T-helper 17 cell (primary cell): ENCODE data around the gene DCDC1. TPM values are rescaled to one million over a fixed set of nuclear protein-coding genes. Genes with fewer than 3 reads are reported as not detected.

ENCODE experiments used
- ATAC-seq: fragments of 150-1000 bp; cut with Tn5 transposase; 2 replicates; pipeline ENCODE4 v1.10.0; 2021; ENCODE audit warnings: mild to moderate bottlenecking, moderate library complexity
- DNase-seq, 3 donors: peaks; one replicate each; pipeline versions ENCODE4 v3.0.0 to v3.0.0-alpha.2; 2020 to 2021
- H3K9me3 ChIP-seq: one replicate; pipeline ENCODE4 v1.7.0; 2013; ENCODE audit warnings: low read length, mild to moderate bottlenecking; ENCODE audit not compliant: control insufficient read depth, poor library complexity, severe bottlenecking
- H3K27ac Mint-ChIP-seq: one replicate; pipeline ENCODE4 v1.8.0; 2022; ENCODE audit warnings: mild to moderate bottlenecking, moderate library complexity, mixed read lengths
- H3K27me3 Mint-ChIP-seq: one replicate; pipeline ENCODE4 v1.8.0; 2022; ENCODE audit warnings: mixed read lengths
- H3K36me3 Mint-ChIP-seq: one replicate; pipeline ENCODE4 v1.8.0; 2022; ENCODE audit warnings: low read depth, mixed read lengths
- H3K4me1 Mint-ChIP-seq: one replicate; pipeline ENCODE4 v1.8.0; 2022; ENCODE audit warnings: mild to moderate bottlenecking, mixed read lengths
- H3K4me3 Mint-ChIP-seq: one replicate; pipeline ENCODE4 v1.8.0; 2022; ENCODE audit warnings: mild to moderate bottlenecking, moderate library complexity, mixed read lengths
- total RNA-seq, 4 donors: library from RNA in 2 of 4; stranded (reverse) in 2 of 4; gene quantifications; one replicate each; pipeline ENCODE4 v1.2.3 and lab custom pipeline; 2022 to 2026

DCDC1 gene
- total RNA-seq, 2 donors from 2014 or later = 0.21 to 0.45 TPM

DNA sequence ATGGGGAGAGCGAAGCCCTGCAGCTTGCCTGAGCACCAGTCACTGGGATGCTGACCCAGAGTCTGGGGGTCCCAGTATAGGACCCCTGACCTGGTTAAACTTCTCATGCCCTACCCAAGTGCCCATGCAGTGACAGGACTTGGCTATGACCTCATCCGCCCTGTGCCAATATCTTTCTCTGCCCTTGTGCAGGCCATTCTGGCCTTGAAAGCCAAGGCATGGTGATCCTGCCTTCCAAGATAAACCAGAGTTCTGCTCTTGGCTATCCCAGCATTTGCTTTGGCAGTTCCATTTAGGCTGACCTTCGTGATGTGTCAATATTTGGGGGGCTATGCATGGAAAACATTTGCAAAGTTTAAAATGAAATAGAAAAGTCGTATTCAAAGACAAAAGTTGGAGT, 542.6 kb downstream of the DCDC1 start:
- Mint-ChIP-seq H3K27me3 (no peaks in the 10 kb centered on the region), H3K4me3 (no peak overlapping the region), H3K4me1 (no peaks in the 10 kb centered on the region), H3K27ac (no peak overlapping the region), H3K36me3 (no peaks in the 10 kb centered on the region)
- ATAC-seq (no peak), DNase-seq (no peak)
- H3K9me3 ChIP-seq = no peaks in the 10 kb centered on the region

DNA sequence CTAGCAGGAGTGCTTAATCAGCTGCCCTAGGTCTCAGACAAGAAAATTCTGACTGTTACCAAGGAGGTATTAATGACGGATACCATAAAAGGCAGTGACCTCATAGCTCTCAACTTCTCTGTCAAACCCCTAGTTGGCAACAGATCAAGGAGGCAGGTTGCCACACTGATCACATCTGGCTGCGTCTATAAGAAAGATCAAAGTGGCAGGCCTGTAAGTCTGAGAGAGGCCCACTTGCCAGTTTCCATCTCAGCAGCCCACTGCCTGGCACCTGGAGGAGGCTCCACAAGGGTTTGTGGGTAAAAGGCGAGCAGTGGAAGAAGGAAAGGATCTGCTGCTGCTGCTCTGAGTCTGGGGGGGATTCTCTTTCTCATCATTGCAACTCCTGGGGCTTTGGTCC, 543.8 kb downstream of the DCDC1 start:
- ATAC-seq (no peak), DNase-seq (no peak)
- no peak overlapping the region for H3K4me3 Mint-ChIP-seq
- H3K27me3 Mint-ChIP-seq = no peaks in the 10 kb centered on the region
- H3K4me1 Mint-ChIP-seq = no peaks in the 10 kb centered on the region
- no peaks in the 10 kb centered on the region for H3K36me3 Mint-ChIP-seq
- H3K9me3 ChIP-seq = no peaks in the 10 kb centered on the region
- H3K27ac Mint-ChIP-seq = no peak overlapping the region

DNA sequence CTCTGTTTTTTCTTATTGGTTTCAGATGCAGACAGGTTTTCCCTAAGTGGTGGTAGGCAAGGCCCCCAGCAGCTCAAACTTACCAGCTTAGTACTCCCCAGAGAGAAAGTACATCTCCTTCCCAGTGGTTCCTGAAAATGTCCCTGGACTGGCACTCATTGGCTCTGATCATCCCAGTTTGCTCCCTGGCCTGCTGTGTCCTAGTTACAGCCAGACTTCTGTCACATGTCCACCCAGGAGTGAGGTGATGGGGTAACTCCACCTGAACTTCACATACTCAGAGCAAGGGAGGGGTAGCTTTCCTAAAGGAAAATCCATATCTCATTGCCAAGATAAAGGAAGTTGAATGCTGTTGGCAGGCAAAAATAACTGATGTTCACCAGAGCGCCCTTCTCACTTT, 546.4 kb downstream of the DCDC1 start:
- DNase-seq (no peak), ATAC-seq (no peak)
- no peaks in the 10 kb centered on the region for H3K36me3 Mint-ChIP-seq
- no peak overlapping the region for H3K4me3 Mint-ChIP-seq
- no peaks in the 10 kb centered on the region for H3K27me3 Mint-ChIP-seq
- no peaks in the 10 kb centered on the region for H3K4me1 Mint-ChIP-seq
- no peak overlapping the region for H3K27ac Mint-ChIP-seq
- no peaks in the 10 kb centered on the region for H3K9me3 ChIP-seq

DNA sequence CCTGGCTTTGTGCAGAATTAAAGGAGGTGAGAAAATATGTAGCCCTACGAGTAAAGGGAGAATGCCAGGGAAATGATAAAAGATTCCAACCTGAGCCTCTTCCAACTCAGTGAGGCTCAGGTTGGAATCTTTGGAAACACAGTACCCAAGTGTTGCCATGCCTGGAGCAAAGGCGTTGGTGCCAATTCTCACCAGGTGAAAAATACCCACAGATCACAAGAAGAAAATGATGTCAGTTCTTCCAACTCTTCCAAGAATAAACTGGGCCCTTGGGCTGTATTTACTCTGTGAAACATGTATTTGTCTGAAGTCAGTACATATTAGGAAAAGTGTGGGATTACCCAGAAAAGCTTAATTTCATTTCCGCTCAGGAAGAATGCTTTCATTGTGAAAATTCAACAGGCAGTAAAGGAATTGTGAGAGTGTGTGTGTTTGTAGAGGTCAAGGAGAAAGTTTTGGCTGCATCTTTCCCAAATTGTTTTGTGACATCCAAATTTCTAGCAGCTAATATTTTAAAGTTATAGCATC, 548.0 kb downstream of the DCDC1 start:
- H3K36me3 Mint-ChIP-seq = no peaks in the 10 kb centered on the region
- H3K27ac Mint-ChIP-seq = no peak overlapping the region
- no peak overlapping the region for H3K4me3 Mint-ChIP-seq
- H3K9me3 ChIP-seq = no peaks in the 10 kb centered on the region
- DNase-seq (no peak), ATAC-seq (no peak)
- H3K27me3 Mint-ChIP-seq = no peaks in the 10 kb centered on the region
- H3K4me1 Mint-ChIP-seq = no peaks in the 10 kb centered on the region

DNA sequence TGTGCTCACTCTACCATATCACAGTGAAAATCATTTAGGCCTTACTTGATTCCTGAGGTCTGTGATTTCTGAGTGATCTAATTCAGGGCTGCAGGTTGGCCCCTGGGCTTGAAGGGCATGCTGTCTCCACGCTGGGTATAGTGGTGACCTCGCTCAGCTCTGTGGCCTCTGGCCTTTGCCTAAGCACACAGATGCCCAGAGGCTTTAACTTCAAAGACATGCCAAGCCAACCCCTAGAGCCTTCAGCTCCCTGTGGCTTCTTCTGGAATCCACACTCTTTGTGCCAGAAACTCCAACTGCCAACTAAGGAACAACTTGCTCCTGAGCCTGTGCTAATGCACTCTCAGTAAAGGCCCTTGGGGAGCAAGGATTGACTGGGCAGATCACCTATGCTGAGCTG, 550.8 kb downstream of the DCDC1 start:
- ATAC-seq (no peak), DNase-seq (no peak)
- Mint-ChIP-seq H3K4me3 (no peak overlapping the region), H3K27me3 (no peaks in the 10 kb centered on the region), H3K36me3 (no peaks in the 10 kb centered on the region), H3K4me1 (no peaks in the 10 kb centered on the region), H3K27ac (no peak overlapping the region)
- H3K9me3 ChIP-seq = no peaks in the 10 kb centered on the region

DNA sequence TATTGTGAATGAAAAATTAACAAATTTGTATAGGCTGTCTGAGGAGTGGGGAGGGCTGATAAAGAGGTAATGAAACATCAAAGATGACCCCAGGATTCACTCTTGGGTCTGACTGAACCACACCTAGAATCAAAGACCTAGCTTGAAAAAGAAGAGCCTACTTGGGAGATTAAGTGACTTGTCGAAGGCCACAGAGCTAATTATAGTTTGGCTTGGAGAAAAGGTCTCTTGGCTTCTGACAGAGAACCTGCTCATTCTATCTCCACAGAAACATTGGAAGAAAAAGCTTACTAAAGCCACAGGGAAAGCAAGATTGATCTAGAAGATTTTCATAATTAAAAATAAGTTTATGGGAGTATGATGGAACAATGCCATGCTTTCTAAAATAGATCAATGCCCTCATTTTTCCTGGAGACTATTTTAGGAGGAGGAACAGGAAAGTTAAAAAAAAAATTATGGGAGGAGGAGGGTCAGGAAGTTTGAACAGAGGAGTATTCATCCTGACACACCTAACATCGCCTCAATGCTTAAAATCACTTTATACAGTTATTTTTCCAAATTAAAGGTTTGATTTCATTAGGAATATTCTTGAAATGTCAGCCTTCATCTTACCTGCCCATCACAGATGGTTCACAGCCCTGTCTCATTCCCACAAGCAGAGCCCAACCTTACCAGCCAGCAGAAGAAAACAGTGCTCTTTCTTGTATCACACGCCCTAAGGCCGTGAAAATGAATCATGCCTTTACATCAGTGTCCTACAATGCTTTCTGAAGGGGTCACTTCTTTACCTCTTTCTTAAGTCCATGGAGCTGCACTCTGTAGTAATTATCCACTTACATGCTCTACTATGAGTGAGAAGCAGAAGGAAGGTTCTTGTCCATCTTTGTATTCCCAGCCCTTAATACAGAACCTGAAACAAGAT, 552.3 kb downstream of the DCDC1 start:
- ATAC-seq (no peak), DNase-seq (no peak)
- Mint-ChIP-seq H3K36me3 (no peaks in the 10 kb centered on the region), H3K4me3 (no peak overlapping the region), H3K4me1 (no peaks in the 10 kb centered on the region), H3K27ac (no peak overlapping the region), H3K27me3 (no peaks in the 10 kb centered on the region)
- no peaks in the 10 kb centered on the region for H3K9me3 ChIP-seq

DNA sequence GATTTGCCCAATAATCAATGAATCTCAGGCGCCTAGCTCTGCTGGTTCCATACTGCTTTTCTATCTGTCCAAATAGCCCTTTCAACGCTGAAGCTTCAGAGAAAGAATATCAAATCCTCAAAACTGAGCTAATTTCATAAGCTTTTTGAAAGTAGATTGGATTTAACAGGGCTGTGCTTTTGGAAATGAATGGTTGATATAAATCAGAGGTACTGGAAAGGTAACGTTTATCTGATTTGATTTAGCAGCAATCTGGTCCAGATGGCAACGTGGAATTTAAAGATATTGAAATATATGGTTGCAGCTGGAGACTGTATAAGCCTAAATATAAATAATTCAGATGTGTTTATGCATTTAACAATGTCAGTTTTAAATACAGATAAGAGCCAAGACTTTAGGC, 553.9 kb downstream of the DCDC1 start:
- no peaks in the 10 kb centered on the region for H3K27me3 Mint-ChIP-seq
- ATAC-seq (no peak), DNase-seq (no peak)
- no peak overlapping the region for H3K27ac Mint-ChIP-seq
- no peak overlapping the region for H3K4me3 Mint-ChIP-seq
- H3K4me1 Mint-ChIP-seq = no peaks in the 10 kb centered on the region
- H3K36me3 Mint-ChIP-seq = no peaks in the 10 kb centered on the region
- no peaks in the 10 kb centered on the region for H3K9me3 ChIP-seq

DNA sequence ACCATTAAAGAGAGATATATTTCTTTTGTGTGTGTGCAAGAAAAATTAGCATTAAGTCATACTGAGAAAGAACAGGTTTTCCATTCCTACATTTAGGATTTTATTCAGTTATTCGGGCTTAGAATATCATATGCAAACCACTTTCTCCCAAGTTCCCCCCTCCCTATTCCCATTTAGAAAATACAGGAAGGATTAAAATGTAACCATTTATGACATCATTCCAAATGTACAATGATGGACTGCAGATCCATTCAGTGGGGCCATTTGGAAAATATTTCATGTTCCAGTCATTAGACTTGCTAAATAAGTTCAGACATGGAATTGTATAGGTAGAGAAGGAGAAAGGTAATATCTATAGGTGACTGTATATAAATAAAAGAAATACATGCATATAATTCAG, 554.8 kb downstream of the DCDC1 start:
- Mint-ChIP-seq H3K4me3 (no peak overlapping the region), H3K36me3 (no peaks in the 10 kb centered on the region), H3K27me3 (no peaks in the 10 kb centered on the region), H3K4me1 (no peaks in the 10 kb centered on the region), H3K27ac (no peak overlapping the region)
- DNase-seq (no peak), ATAC-seq (no peak)
- no peaks in the 10 kb centered on the region for H3K9me3 ChIP-seq

Other genes starting within 250 kb of the DCDC1 start
- 10 to 100 TPM; 10.3 to 14.8 TPM for gene DNAJC24, start 121 bp upstream of the DCDC1 start, total RNA-seq
- 10 to 100 TPM; 10.3 TPM for gene IMMP1L, start 139.9 kb upstream of the DCDC1 start, total RNA-seq
- 10 to 100 TPM; 17.4 to 17.8 TPM for gene ELP4, start 140.0 kb upstream of the DCDC1 start, total RNA-seq